Posterior cingulate gyrus (tissue), 11 donors: ENCODE data around the gene MAIP1.
A peak's percentile ranks its signal among the peaks of the same experiment; 100 is the strongest.
"Not testable (repeated sequence)": the region's sequence is repeated elsewhere in the genome, so short reads cannot be mapped to it uniquely, and the experiment has no call there.

Experiments
- DNase-seq, 10 donors: peaks; one replicate each; pipeline versions ENCODE4 v3.0.0 to v3.0.0-alpha.2; 2020 to 2021; ENCODE audit warnings: mixed read lengths in 3 of 10
- intact Hi-C: fragments of 100-400 bp; cut with DNase I; formaldehyde crosslinking; loops from one replicate; pipeline ENCODE4 v1.15.1; 2023

Gene MAIP1, protein sequence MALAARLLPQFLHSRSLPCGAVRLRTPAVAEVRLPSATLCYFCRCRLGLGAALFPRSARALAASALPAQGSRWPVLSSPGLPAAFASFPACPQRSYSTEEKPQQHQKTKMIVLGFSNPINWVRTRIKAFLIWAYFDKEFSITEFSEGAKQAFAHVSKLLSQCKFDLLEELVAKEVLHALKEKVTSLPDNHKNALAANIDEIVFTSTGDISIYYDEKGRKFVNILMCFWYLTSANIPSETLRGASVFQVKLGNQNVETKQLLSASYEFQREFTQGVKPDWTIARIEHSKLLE

DNA sequence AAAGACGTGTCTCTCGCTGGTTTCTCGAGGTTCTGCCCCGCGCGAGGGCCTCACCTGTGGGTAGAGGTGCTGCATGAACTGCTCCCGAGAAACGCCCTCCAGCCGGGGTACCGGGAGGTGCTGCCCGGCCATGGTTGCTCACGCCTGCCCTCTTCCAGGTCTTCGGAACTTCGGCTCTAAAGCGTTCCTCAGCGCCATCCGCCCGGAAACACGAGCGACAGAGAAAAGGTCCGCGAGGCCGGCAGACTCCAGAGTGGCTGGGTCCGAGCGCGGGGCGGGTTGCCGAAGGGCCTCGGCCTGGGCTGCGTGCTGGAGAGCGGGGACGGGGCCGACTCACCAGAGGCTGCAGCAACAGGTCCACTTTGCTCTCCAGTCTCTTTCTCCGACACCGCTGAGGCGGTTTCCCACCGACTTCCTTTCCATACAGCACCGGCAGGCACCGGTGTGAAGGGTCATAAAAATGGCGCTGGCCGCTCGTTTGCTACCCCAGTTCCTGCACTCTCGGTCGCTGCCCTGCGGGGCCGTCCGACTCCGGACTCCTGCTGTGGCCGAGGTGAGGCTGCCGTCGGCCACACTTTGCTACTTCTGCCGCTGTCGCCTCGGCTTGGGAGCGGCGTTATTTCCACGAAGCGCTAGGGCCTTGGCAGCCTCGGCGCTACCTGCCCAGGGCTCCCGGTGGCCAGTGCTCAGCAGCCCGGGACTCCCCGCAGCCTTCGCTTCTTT lies at the start of gene MAIP1, which contains the start of gene TYW5:
Gene MAIP1, plus strand, starts transcription at position 244 of the 723 bp plus-strand sequence. Its CDS starts 217 bp downstream, at position 461.
Gene TYW5, minus strand, starts transcription at position 153 of the 723 bp plus-strand sequence. Its CDS starts 21 bp downstream, at position 132.
- intact Hi-C loops, result loop anchor here (2.0 kb wide), 1 partner anchor 45 kb away; the partner anchor contains the start of gene C2orf69
- peak; percentile 79 to 98 (median 84) for DNase-seq

DNA sequence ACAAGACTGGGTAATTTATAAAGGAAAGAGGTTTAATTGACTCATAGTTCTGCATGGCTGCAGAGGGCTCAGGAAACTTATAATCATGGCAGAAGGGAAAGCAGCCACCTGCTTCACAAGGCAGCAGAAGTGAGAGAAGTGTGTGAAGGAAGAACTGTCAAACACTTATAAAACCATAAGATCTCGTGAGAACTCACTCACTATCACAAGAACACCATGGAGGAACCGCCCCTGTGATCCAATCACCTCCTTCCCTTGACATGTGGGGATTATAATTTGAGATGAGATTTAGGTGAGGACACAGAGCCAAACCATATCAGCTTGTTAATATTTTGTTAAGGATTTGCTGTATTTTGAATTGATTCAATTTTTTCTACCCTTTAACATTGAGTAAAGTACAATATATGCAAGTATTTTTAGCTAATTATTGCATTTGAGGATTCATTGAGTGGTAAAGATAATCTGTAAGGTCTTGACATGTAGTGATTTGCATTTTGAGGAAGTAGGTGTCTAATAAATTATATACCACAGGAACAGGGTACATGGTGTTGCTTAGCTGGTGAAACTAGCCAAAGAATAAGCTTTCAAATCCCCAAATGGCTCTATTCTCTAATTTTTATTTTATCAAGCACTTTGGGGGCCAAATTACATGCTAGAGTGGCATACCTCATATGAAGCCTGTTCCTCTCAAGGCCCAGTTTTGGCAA lies 48.2 kb upstream of the MAIP1 start:
- no peak for DNase-seq
- intact Hi-C loops, result no loop called here

DNA sequence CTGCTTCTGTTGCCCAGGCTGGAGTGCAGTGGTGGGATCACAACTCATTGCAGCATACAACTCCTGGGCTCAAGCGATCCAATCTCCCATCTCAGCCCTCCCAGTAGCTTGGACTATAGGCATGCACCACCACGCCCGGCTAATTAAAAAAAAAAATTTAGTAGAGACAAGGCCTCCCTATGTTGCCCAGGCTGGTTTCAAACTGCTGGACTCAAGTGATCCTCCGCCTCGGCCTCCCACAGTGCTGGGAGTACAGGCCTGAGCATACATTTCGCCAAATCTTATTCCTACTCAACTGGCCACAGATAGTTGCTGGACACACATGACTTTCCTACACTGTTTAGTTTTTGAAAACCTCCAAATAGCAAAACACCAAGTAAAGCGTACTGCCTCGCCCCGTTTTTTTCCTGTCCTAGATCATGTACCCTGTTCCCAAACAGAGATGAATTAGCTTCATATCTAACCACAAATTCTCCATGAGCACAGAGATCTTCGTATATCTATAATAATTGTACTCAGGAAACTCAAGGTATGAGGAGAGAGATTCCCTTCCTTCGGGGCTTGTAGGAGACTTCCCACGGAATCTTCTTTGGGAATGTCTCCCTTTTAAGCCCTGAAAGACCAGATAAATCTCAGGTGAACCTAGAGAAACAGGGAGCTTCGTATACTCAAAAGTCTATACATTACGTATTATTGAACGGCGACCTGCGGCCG lies 44.9 kb upstream of the MAIP1 start:
- DNase-seq, result no peak
- intact Hi-C loops, result loop anchor here (2.0 kb wide), 2 partner anchors 22 to 44 kb away; partner anchors contain the start of genes MAIP1 and TYW5

DNA sequence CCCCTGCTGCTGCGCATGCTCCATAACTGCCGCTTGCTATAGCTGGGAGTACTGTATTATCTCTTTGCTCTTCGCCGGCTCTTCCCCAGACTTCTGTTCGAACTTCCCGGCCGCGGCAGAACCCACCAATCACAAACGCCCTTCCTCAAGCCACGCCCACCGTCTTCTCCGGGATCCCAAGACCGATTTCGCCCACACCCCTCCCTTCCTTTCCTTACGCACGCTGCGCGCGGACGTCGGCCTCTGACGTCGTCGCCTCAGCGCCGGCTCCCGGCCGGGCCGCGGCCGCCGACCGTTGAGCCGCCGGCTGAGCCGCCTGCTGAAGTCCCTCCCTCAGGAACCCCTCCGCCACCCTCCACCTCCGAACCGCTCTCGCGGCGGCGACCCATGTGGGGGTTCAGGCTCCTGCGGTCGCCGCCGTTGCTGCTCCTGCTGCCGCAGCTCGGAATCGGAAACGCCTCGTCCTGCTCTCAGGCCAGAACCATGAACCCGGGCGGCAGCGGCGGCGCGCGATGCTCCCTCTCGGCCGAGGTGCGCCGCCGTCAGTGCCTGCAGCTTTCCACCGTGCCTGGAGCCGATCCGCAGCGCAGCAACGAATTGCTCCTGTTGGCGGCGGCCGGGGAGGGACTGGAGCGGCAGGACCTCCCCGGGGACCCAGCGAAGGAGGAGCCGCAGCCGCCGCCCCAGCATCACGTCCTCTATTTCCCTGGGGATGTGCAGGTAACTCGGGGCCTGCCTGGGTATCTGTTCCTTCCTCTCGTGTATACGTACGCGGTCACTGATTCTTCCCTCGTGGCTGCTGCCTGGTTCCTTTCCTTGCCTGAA lies 44.1 kb upstream of the MAIP1 start, which contains the start of gene C2orf69:
Gene C2orf69, plus strand, starts transcription at position 242 of the 825 bp plus-strand sequence. Its CDS starts 146 bp downstream, at position 388.
- peak; percentile 94 to 100 (median 97) for DNase-seq
- intact Hi-C loops, result loop anchor here (2.0 kb wide), 2 partner anchors 22 to 44 kb away; partner anchors contain the start of genes MAIP1 and TYW5

DNA sequence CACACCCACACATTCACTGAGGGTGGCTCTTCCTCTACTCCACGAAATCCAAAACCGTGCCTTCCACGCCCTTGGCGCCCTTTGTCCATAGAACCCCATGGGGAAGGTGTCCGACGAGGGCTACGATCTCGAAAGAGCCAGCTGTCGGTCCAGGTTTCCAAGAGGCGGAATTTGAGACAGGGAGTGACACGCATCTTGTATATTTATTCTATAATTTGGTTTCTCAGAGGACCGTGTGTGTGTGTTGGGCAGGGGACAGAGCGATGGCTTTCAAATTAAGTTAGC lies 43.6 kb upstream of the MAIP1 start:
- intact Hi-C loops, result loop anchor here (2.0 kb wide), 2 partner anchors 21 to 43 kb away; partner anchors contain the start of genes MAIP1 and TYW5
- no peak for DNase-seq

DNA sequence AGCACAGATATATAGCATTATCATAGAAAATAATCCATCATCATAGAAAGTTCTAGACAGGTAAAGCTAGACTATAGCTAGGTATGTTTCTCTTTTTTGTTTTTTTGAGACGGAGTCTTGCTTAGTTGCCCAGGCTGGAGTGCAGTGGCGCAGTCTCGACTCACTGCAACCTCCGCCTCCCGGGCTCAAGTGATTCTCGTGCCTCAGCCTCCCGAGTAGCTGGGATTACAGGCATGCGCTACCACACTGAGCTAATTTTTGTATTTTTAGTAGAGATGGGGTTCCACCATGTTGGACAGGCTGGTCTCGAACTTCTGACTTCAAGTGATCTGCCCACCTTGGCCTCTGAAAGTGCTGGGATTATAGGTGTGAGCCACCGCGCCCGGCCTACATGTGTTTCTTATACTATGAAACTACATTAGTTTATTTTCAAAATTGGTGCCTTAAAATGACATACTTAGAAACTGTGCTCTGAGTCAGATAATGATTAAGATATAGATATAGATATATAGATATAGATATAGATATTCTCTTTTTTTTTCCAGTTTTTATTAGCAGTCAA lies 42.7 kb upstream of the MAIP1 start:
- DNase-seq, intact Hi-C loops: not testable (repeated sequence)

DNA sequence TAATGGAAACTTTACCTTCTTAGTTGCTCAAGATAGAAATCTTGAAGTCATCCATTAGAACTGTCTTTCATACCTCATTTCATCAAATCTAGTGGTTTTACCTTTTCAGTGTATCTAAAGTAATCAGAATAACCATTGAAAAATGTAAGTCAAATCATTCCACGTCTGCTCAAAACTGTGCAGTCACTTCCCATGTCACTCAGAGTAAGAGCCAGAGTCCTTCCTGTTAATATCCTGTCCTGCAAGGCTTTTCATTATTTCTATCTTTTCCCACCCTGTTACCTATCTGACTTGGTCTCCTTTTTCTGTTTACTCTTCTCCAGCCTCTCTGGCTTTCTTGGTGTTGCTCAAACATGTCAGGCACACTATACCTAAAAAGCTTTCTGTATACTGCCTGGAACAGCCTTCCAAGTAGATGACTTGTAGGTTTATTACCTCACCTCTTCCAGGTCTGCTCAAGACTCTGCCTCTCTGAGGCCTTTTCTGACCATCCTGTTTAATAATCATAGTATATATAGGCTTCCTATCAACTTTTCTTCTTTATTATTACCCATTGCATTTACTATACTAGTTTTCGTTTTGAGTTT lies 40.9 kb upstream of the MAIP1 start:
- intact Hi-C loops, result no loop called here

DNA sequence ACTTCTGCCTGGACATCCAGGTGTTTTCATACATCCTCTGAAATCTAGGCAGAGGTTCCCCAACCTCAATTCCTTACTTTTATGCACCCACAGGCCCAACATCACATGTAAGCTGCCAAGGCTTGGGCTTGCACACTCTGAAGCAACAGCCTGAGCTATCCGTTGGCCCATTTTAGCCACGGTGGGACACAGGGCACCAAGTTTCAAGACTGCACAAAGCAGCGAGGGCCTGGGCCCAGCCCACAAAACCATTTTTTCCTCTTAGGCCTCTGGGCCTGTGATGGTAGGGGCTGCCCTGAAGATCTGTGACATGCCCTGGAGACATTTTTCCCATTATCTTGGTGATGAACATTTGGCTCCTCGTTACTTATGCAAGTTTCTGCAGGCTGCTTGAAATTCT lies 38.4 kb upstream of the MAIP1 start:
- intact Hi-C loops, result no loop called here
- DNase-seq, result no peak

More for the DNA sequence above, 40.9 kb upstream of the MAIP1 start:
- no peak for DNase-seq

DNA sequence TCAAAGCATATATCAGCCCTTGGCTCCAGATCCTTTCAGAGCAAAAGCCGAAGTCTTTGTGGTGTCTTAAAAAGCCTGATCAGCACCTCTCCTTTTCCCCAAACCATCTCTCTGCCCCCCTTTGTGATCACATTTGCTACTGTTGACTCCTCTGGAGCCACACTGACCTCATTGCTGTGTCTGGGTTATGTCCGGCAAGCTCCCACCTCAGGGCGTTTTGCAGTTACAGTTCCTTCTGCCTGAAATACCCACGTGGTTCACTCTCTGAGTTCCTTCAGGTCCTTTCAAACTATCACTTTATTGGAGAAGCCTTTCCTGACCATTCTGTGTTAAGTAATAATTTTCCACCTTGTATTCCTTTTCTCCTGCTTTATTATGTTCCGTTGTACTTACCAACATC lies 32.5 kb upstream of the MAIP1 start:
- DNase-seq, result no peak
- intact Hi-C loops, result loop anchor here (10.0 kb wide), 1 partner anchor 68 kb away; the partner anchor contains the start of gene FTCDNL1

DNA sequence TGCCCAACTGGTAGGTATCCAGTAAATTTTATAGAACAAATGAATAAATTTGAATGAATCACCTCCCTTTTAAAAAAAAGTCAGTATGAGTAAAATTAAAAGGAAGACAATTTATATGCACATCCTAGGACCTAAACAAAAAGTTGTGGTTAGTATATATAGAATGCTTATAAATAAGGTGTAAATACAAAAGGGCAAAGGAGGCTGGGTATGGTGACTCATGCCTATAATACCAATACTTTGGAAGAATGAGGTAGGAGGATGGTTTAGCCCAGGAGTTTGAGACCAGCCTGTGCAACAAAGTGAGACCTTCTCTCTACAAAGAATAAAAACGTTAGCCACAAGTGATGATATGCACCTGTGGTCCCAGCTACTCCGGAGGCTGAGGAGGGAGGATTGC lies 31.5 kb upstream of the MAIP1 start:
- intact Hi-C loops, result loop anchor here (10.0 kb wide), 1 partner anchor 69 kb away; the partner anchor contains the start of gene FTCDNL1
- no peak for DNase-seq

DNA sequence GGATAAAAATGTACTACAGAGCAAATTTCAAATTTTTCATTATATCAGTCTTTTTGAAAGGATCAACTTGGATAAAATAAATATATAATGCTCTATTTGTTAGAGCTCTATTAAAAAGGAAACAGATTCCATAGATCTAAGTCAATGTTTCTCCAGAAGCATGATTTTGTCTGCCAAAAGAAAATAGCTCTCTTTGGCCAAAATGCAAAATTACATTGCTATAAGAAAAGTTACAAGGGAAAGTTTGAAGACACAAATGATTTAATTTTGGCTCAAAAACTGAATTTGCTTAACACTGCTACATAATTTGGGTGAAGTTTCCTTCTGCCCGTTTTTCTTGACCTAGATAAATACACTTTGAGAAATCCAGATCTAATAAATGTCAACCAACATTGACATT lies 28.6 kb upstream of the MAIP1 start:
- no peak for DNase-seq
- intact Hi-C loops, result loop anchor here (10.0 kb wide), 1 partner anchor 72 kb away; the partner anchor contains the start of gene FTCDNL1

DNA sequence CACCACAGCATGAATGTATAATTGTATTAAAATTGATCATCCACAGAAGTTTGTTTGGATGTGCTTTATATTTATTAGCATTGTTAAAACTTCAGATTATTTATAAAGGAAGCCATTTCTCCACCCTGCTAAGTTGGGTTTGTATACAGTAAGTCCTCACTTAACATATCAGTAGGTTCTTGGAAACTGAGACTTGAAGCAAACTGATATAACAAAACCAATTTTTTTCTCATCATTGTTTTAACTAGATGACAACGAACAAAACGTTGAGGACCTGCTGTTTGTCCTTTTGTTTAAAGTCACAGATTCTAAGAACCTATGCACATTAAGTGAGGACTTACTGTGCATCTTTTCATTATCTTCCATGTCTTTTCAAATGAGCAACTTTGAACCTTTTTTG lies 27.2 kb upstream of the MAIP1 start:
- no peak for DNase-seq
- intact Hi-C loops, result loop anchor here (10.0 kb wide), 1 partner anchor 73 kb away; the partner anchor contains the start of gene FTCDNL1

DNA sequence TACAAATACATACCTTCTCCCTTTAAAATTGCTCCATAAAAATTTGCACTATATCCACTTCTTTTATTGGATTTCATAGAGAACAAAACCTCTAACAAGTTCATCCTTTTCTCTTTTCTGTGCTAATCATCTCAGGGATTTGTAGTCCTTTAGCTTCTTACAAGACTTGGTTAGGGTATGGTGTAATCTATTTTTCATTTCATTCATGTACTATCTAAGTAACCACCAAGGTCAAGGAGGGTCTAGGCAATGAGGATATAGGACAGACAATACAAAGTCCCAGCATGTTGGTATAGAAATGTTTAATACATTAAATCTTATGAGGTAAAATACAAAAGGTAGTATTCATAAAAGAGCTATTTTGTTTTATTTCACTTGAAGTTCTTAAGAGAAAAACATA lies 26.8 kb upstream of the MAIP1 start:
- no peak for DNase-seq
- intact Hi-C loops, result loop anchor here (10.0 kb wide), 1 partner anchor 74 kb away; the partner anchor contains the start of gene FTCDNL1

DNA sequence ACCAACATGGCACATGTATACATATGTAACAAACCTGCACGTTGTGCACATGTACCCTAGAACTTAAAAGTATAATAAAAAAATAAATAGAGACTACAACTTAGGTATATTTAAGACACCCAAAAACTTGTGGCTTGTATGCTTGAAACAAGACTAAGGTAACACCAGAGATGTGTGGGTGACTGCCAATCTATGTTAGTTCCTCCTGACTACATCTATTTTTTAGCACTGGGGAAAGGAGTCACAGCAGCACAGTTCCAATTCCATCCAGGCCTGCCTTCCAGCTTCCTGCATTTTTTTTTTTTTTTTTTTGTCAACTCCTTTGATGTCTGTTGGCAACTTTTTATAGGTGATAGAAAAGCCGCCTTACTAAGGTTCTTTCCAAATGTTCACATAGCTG lies 26.1 kb upstream of the MAIP1 start:
- DNase-seq, result no peak

DNA sequence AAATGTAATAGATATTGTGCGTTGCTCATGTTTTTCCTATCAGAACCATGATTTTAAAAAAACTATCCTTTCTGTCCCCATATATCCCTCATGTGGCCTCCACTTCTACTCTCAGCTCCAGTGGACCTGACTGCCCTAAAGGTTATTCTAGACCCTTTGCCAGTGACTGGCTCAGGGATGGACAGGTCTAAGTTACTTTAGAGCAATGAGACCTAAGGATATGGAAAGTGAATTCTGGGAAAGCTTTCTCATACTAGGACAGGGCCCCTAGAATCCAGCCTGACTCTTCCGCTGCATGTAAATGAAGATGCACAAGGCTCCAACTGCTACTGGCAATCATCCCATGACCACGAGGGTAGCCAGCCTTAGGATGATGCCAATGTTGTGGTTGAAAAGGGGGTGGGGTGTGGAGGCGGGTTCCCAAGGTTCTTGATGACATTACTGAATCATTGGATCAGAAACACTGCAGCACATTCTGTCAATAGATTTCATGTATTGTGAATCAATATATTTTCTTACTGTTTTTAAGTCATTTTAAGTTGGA lies 23.0 kb upstream of the MAIP1 start:
- intact Hi-C loops, result loop anchor here (2.0 kb wide), 1 partner anchor 22 kb away; the partner anchor contains the start of gene C2orf69
- DNase-seq, result peak; percentile 43 to 96 (median 79)

More for the DNA sequence above, 26.1 kb upstream of the MAIP1 start:
- intact Hi-C loops, result loop anchor here (10.0 kb wide), 1 partner anchor 74 kb away; the partner anchor contains the start of gene FTCDNL1

DNA sequence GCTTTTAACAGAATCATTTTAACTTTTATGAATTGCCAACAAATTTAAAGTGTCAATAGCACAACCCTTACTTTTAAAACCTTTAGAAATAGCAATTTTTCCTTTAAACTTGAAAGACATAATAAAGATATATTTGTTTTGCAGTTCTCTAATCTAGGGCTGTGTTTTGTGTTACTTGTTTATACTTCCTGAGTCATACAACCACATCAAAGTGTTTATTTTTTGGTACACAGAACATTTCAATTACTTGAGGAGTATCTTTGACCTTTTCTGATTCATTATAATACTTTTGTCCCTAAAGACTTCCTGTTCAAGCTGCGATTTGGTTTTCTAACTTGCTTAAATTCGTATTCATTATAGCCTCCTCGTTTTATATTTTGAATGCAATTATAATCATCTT lies 21.9 kb upstream of the MAIP1 start:
- intact Hi-C loops, result loop anchor here (2.0 kb wide), 1 partner anchor 23 kb away; the partner anchor contains the start of gene C2orf69
- DNase-seq, result no peak

DNA sequence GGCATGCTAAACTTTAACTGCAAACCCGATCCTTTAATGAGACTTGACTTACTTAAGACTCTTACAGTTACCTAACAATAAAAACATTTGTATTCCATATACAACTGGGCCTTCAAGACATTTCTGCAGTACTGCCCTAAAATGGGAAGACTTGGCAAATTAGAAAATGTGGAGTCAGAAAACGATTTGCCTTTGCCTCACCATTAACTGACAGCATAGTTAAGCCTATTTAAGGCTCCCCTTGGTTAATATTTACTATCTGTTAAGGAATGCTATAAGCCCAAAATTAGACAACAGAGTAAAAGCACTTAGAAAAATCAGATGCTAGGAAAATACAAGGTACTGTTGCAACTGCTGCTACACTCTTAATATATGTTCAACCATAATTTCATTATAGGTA lies 18.8 kb upstream of the MAIP1 start:
- intact Hi-C loops, result no loop called here

DNA sequence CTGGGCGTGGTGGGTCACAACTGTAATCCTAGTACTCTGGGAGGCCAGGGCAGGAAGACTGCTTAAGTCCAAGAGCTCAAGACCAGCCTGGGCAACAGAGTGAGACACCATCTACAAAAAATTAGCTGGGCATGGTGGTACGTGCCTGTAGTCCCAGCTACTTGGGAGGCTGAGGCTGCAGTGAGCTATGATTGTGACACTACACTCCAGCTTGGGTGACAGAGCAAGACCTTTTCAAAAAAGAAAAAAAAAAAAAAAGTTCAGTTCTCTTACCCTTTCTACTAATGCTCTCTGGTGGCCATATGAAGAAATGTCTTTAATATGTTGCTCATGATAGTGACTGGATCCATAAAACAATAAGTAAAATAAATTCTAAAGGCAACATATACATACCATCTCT lies 15.0 kb upstream of the MAIP1 start:
- intact Hi-C loops, result loop anchor here (10.0 kb wide), 1 partner anchor 236 kb away; no protein-coding TSS in a partner anchor
- peak in 1 of 10 donors; percentile 12 for DNase-seq

More for the DNA sequence above, 18.8 kb upstream of the MAIP1 start:
- no peak for DNase-seq
